Stimulated activated CD4-positive, alpha-beta T cell treated with anti-CD3 and anti-CD28 coated beads, TNF-alpha, amount 100 ng/mL, for 1 hour (primary cell): ENCODE results near the gene DNMBP.

Experiments used
- DNase-seq, 3 donors: peaks; one replicate each; pipeline ENCODE4 v3.0.0-alpha.2; 2020; ENCODE audit warnings: low read depth in 3 of 3, low spot score in 1 of 3

The DNMBP gene

DNA sequence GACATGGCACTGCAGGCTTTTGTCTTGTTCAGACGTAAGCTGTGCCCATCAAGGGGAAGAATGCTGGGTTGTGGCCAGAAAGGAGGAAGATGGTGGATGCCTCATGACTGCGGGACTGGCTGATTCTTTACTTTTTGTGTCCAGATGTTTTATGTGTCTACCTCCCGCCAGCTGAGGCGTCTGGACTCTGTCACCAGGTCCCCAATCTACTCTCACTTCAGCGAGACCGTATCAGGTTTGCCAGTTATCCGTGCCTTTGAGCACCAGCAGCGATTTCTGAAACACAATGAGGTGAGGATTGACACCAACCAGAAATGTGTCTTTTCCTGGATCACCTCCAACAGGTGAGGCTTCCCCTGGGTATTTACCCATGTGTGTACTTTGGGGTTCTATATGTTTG is 173.8 kb downstream of the DNMBP start:
- DNase-seq: no peak

DNA sequence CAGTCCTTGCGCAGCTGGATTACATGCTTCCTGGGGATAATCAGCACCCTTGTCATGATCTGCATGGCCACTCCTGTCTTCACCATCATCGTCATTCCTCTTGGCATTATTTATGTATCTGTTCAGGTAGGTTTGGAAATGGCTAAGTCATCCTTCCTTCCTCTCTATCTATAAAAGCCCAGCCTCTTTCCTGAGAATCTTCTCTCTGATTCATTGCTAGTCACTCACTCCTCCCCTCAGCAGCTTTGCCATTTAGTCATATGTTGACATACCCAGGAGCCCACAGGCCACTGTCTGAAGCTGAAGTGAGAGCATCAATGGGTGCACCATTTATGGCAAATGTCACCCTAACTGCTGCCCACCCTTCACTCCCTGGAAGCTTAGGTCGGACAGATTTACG is 175.3 kb downstream of the DNMBP start:
- DNase-seq: no peak

DNA sequence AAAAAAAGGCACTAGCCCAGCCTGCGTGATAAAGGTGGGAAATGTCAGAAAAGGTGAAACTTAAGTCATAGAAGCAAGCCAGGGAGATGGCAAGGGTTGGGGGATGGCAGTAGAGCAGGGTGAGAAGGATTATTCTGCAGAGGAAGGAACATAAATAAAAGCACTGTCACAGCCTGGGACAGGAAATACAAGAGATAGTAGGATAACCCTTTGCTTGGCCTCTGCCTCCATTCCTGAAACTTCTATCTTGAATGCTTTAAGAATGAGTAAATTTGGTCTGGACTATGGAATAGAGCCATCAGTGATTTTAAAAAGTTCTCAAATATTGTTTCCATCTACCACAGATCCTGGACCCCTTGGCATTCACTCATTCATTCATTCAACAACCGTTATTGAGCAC is 177.3 kb downstream of the DNMBP start:
- DNase-seq: no peak

DNA sequence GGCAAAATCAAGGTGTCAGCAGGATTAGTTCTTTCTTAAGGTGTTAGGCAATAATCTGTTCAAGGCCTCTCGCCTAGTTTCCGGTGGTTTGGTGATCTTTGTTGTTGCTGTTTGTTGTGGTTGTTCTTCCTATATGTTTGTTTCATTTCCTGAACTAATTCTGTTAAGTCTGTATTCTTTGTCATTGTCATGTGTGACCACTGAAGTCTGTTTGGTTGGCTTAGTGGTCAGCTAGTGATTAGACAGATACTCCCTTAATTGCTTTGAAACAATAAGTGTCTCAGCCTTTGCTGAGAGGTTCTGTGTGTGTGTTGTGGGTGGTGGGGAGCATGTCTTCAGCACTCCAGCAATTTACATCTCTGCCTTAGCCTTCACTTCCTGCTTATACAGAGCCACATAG is 181.3 kb downstream of the DNMBP start:
- no peak for DNase-seq

DNA sequence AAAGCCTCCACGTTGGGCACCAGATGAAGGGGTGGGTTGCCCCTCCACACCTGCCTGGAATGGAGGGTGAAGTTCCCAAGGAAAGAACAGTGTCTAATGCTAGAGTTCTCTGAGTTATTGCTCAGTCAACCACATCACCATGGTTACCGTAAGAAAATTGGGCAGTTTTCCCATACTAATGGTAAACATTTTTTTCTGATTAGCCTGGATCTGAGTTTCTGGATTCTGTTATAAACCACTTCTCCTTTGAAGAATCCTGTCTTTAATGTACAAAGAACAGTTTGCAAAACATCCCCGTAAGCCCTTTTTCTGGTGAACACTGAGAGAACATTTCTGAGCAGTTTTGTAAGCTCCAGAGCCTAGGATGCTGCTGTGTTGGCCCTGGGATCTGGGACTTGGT is 181.8 kb downstream of the DNMBP start:
- no peak for DNase-seq
